Loucy (cell line): ENCODE data around the gene CLEC16A.

Experiments
- EZH2phosphoT487 ChIP-seq: fragments of 200-600 bp; IDR thresholded peaks from 2 replicates; pipeline ENCODE4 v1.6.1; 2018; ENCODE audit warnings: antibody characterized with exemption, mild to moderate bottlenecking, moderate library complexity, borderline replicate concordance
- TF ChIP-seq, protein P1 (sequence below): fragments of 200-600 bp; sonication (generic); conservative IDR thresholded peaks from 2 replicates; pipeline ENCODE4 v1.5.1; 2014; ENCODE audit warnings: mild to moderate bottlenecking, antibody characterized with exemption, low read length

DNA sequence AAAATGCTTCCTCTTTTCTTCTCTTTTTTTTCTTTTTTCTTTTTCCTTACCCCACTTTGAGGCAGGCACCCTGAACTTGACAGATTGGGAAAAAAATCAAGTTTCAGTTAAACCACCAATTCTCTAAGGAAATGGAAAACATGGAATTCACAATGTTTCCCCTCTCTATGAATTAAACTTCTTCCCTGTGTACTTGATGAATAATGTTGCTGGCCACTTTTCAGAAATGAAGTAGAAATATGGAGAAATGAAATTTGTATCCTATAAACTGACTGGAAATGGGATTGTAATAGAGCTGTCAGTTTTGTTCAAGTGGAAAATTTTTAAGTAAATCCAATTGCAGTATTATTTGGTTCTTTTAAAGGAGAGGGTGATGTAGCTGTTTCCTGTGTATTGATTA, 129.8 kb downstream of the CLEC16A start:
- TF ChIP-seq, protein P1, sequence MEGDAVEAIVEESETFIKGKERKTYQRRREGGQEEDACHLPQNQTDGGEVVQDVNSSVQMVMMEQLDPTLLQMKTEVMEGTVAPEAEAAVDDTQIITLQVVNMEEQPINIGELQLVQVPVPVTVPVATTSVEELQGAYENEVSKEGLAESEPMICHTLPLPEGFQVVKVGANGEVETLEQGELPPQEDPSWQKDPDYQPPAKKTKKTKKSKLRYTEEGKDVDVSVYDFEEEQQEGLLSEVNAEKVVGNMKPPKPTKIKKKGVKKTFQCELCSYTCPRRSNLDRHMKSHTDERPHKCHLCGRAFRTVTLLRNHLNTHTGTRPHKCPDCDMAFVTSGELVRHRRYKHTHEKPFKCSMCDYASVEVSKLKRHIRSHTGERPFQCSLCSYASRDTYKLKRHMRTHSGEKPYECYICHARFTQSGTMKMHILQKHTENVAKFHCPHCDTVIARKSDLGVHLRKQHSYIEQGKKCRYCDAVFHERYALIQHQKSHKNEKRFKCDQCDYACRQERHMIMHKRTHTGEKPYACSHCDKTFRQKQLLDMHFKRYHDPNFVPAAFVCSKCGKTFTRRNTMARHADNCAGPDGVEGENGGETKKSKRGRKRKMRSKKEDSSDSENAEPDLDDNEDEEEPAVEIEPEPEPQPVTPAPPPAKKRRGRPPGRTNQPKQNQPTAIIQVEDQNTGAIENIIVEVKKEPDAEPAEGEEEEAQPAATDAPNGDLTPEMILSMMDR: no peak
- TF ChIP-seq EZH2phosphoT487: no peak
